Urothelium cell line (cell line): Measurements from ENCODE around the gene MLX.
A peak's percentile ranks its signal among the peaks of the same experiment; 100 is the strongest.
"Not testable (repeated sequence)": the region's sequence is repeated elsewhere in the genome, so short reads cannot be mapped to it uniquely, and the experiment has no call there.

ENCODE experiments used
- DNase-seq: peaks from one replicate; pipeline ENCODE4 v3.0.0; 2011; ENCODE audit warnings: low spot score, mixed read lengths
- FAIRE-seq: peaks from 2 replicates; lab custom pipeline; 2011; peaks lifted over from hg19 to GRCh38; lab: Jason Lieb, UNC

Gene MLX

DNA sequence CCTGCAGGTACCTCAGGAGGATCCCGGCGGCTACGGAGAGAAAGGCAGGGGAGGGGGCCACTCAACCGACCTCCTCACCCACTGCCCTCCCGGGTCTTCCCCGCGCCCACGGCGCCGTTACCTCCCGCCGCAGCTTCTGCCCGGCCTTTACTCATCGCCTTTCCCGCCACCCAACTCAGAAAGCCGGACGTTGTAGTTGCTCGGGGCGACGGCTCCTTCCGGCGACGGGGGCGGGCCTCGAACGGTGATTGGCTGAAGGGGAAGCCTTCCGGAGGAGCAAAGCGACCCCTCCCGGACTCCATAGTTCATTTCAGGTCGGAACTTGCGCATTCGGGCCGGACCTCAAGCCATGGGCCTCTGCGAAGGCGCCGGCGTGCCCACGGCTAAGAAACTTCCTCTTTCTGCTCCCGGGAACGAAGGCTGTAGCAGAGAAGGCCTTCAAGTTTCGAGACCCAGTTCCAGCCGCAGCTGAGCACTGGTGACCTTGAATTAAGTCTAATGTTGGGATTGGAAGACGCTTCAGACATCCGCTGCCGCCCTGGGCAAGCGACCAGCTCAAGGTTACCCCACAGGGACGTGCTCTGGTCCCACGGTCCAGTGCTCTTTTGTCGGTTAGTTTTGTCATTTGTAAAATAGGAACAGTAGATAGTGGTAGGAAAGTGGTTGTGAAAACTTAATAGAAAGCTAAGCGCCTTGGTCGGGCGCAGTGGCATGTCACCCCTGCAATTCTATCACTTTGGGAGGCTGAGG lies 10.8 kb downstream of the MLX start, which contains the start of gene PSMC3IP:
TSS of gene PSMC3IP (minus strand) at position 198 of the 750 bp plus-strand sequence. CDS start at position 155, 43 bp downstream.
- FAIRE-seq, result no peak
- DNase-seq, result peak; percentile 98

DNA sequence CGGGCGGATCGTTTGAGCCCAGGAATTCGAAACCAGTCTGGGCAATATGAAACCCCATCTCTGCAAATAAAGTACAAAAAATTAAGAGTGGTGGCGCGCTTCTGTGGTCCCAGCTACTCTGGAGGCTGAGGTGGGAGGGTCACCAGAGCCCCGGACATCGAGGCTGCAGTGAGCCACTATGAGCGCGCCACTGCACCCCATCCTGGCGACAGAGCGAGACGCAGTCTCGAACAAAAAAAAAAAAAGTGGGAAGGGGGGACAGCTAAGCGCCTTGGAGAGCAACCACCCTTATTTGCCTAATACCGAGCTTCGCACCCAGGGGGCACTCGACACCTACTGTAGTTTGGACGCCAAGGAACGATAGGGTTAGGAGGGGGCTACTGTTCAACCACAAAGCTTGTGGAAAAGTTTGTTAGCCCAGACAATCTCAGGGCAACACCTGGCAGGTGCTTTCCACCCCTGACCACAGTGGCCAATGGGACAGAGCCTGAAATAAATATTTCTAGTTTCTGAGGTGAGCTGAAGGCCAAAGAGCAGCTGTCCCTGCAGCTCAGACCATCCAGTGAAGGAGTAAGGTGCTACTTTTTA lies 11.5 kb downstream of the MLX start:
- peak; percentile 86 for DNase-seq
- no peak for FAIRE-seq

DNA sequence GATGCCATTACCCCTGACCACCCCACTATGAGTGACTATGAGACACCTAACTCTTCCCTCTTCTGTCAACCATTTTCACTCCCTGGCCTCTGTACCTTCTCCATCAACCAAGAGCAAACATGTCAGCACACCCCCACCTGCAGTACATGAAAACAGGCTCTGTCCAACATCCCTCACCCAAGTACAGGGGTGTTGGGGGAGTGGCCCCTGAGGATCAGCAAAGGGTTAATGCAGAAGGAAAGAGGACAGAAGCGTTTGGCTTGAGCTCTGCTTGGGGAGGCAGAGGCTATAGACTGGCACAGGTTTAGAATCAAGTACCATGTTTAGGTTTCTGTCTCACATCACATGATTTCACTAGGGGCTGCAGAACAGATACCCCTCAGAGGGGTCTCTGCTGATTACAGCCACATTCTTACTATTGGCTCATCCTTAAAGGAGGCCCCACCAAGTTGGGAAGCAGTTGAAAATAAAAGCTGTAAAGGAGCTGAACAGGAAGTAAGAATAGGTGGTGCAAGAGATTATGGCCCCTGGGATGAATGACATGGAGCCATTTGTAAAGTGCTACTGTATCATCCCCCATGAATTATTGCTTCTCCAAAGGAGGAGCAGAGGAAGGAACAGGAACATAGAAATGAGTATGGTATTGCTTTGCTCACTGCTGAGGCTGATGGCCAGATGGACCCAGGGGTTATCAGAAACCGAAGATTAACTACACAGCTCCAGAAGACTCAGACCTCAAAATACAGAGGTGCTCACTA lies 13.1 kb downstream of the MLX start:
- no peak for FAIRE-seq
- DNase-seq, result no peak

DNA sequence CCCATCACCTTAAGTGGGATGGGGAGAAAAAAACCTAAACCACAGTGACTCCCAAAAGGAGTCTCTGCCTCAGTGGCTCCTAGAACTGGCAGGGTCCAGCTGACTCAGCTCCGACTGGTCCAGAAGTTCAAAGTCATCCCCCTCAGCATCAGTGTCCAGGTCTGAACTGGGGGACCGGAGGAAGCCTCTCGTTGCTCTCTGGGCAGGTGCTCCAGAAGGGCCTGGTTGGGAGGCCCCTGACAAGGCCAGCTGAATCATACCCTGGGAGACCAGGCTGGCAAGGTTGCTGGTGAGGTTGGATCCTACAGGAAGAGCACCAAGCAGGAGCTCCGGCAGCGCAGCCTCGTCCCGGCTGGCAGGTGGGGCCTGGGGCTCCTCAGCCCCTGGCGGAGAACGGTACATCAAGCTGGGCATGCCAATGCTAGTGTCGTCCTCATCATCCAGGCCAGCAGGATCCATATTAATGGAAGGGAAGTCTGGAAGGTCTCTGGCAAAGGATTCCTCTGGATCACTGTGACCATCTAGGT lies 14.9 kb downstream of the MLX start:
- no peak for FAIRE-seq
- no peak for DNase-seq

- DNase-seq, result no peak
- no peak for FAIRE-seq
These were observed 18.0 kb downstream of the MLX start for GRCh38 chr17:42584880-42585279.

- FAIRE-seq, result no peak
These were observed 18.5 kb downstream of the MLX start for GRCh38 chr17:42585353-42585752.

DNA sequence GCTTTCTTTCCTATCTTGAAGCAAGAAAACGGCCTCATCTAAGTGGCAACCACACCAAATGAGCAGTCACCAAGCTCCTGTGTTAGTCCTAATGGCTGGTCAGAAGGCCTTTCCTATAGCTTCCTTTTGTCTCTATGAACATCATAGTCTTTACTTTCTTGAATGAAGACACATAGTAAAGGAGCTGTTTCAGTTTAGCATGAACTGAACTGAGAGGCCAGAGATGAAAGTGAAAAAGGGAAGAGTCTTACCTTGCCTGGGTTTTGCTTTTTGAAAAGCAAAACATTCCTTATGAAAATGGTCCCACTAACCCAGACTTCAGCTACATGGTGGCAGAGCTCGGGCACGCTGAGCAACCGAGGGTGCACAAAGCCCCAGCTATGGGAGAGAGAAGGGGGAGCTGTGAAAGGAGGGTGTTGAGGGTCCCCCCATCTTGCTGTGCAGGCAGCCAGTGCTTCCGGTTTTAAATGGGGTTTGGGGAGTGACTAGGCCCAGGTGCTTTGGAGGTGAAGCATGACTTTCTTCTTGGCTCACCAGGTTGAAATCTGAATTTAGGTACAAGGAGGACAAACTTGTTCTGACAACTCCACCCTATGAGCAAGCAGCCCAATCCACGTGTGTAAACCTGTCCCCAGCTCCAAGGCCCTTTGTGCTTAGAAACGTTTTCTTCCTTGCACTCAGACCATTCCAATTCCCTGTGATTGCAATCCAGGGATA lies 19.8 kb downstream of the MLX start:
- FAIRE-seq (no peak), DNase-seq (no peak)

More at GRCh38 chr17:42585353-42585752, 18.5 kb downstream of the MLX start:
- DNase-seq, result no peak

DNA sequence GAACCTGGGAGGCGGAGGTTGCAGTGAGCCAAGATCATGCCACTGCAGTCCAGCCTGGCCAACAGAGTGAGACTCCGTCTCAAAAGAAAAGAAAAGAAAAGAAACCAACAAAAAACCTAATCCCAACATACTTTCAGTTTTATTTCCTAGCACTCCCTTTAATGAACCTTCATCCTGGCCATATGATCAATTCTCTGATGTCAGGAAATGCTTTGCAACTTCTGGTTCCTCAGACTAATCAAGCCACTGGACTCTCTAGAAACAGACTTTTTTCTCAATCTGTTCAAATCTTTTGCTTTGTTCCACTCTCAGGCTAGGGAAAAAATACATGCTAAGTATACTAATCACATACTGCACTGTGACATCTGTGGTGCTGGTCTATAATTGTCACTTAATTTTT lies 24.0 kb downstream of the MLX start:
- FAIRE-seq, result no peak
- DNase-seq, result no peak

DNA sequence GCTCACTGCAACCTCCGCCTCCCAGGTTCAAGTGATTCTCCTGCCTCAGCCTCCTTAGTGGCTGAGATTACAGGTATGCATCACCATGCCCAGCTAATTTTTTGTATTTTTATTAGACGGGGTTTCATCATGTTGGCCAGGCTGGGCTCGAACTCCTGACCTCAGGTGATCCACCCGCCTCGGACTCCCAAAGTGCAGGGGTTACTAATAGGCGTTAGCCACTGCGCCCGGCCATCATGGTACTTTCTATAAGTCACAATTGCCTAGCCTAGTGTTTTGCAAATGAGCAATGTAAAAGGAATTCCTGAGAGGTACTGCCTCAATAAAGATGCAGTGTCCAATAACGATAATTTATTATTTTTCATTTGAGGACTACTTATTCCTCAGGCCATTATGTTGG lies 24.5 kb downstream of the MLX start:
- FAIRE-seq (no peak), DNase-seq (no peak)

DNA sequence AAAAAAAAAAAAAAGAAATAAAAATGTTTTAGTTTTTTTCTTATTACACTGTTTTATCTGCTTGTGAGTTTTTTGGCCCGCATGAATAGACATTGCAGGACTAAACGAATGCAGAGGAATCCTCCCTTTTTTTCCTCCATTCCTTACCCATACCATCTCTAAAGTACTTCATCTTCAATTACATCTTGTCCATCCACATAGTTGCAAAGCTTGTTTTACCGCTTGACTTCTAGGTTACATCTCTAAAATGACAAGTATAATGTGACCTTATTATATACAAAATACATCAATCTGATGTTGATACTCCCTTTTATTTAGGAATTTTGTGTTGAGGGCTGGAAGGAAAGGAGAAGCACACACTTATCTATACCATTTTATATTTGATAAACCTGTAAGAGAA lies 29.5 kb downstream of the MLX start:
- DNase-seq (no peak), FAIRE-seq (no peak)

GRCh38 chr17:42598905-42599304 lies 32.0 kb downstream of the MLX start:
- FAIRE-seq, result no peak
- DNase-seq, result no peak

GRCh38 chr17:42603318-42603717 lies 36.4 kb downstream of the MLX start:
- FAIRE-seq (no peak), DNase-seq (no peak)

- FAIRE-seq, result no peak
- DNase-seq, result no peak
These were observed 40.9 kb downstream of the MLX start for GRCh38 chr17:42607769-42608168.

DNA sequence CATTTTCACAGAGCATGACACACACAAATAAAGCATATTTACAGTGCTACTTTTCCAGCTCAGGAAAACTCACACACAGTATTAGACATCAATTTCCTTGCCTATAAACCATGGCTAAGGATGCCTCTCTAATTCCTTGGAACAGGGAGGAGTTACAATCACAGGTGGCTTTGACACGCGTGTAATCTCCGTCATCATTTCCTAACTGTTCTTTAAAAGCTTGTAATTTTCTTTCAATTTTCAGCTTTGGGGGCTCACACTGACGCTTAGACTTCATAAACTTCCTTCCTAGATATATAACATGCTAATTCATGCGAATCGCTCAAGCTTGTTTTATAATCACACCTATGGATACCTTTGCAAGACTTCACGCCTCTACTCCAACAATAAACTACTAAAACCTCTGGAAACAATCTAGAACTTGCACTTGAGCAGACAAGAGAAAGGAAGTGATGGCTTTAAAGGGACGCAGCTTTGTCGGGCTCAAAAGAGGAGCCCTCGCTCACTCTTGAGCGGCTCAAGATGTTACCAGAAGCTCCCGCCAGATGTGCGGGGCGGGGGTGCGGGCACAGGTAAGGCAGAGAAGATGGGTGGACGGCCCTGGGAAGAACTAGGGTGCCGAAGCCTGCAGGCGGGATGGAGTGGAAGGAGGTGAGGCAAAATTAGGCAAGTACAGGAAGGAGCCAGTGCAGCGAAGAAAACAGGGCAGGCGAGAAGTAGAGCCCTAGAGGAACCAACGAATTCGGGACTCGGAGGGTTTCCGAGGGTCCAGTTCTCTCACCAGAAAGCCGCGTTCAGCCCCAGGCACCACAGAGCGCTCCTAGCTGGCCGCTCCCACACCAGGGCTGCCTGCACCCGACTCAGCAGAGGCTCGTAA lies 41.6 kb downstream of the MLX start:
- DNase-seq (peak; percentile 9), FAIRE-seq (no peak)

DNA sequence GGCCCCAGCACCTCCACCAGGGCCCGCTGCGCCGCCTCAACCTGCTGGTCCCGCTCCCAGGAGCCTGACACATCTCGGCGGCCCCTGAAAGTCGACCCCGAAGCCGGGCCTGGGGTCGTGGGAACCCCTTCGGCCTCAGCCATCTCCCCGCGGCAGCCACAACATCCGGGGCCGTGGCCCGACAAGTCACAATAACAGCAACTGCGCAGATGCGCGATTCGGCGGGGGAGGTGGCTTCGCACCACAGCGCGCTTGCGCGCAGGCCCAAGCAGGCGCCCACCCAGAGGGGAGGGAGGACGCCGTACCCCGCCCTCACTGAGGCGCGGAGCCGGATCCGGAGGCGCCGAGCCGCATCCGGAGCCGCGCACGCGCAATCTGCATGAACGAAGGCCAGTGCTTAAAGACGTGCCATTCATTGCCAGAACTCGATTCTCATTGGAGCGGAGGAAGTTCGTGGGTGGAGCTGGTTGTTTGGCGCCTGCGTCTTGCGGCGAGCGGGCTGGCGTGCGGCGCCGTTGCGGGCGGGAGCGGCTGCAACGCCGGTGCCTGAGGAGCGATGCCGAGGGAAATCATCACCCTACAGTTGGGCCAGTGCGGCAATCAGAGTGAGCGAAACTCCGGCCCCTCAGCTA lies 42.4 kb downstream of the MLX start, which contains the start of the genes RETREG3 and TUBG1:
TSS of gene RETREG3 (minus strand) at position 193 of the 632 bp plus-strand sequence. CDS start at position 143, 50 bp downstream.
TSS of gene TUBG1 (plus strand) at position 502 of the 632 bp plus-strand sequence. CDS start at position 557, 55 bp downstream.
- peak; percentile 92 for FAIRE-seq
- DNase-seq, result peak; percentile 100

DNA sequence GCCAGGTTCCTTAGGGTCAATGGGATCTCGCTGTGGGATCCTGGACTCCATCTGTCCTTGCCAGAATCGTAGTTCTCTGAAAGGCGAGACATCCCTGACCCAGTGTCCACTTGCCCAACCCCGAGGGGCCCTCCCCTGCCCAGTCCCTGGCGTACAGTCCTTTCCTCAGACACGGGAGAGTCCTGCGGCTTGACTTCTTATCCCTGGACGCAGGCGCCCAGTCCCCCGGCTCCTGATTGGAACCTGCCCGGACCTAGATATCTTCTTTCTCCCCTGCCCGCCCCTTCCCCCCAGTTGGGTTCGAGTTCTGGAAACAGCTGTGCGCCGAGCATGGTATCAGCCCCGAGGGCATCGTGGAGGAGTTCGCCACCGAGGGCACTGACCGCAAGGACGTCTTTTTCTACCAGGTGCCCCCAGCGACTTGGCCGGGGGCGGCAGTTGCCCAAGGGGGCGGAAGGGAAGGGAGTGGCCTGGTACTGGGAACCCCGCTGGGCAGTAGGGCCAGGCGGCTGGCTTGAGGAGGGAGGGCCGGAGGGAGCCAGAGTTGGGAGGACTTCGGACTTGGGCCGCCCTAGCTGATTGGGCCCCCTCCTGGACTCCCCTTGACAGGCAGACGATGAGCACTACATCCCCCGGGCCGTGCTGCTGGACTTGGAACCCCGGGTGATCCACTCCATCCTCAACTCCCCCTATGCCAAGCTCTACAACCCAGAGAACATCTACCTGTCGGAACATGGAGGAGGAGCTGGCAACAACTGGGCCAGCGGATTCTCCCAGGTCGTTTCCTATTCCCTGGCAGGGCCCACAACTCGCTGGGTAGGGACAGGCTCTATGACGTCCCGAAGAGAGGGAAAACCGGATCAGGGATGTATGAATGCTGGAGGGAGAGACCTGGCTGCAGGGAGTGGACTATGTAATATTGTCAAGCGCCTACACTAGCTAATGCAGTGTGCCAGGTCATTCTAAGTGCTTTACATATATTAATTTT lies 43.2 kb downstream of the MLX start:
- DNase-seq, result not testable (repeated sequence)
- FAIRE-seq, result peak; percentile 69

GRCh38 chr17:42612013-42612412 lies 45.1 kb downstream of the MLX start:
- DNase-seq (no peak), FAIRE-seq (no peak)

DNA sequence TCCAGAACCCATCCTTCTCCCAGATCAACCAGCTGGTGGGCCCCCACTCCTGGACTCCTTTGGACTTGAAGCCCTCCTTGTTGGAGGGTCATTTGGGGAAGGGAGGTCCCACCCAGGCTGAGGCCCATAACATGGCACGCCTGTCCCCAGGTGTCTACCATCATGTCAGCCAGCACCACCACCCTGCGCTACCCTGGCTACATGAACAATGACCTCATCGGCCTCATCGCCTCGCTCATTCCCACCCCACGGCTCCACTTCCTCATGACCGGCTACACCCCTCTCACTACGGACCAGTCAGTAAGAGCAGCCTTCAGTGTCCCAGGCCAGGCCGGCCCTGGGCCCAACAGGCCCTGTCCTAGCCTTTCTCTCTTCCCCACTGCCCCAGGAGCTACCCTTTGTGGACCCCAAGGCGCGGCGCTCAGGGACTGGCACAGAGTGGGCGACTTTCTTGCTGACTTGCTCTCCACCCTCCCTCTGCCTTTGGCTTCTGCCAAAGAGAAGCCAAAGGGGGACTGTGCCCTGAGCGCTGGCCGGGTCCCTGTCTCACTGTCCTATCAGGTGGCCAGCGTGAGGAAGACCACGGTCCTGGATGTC lies 46.9 kb downstream of the MLX start:
- DNase-seq (no peak), FAIRE-seq (no peak)
